ENCODE results near the gene HMG20B. TPM values are rescaled to one million over a fixed set of nuclear protein-coding genes. Genes with fewer than 3 reads are reported as not detected.

The HMG20B gene
- total RNA-seq, 1 experiment from 2014 or later = 33.9 TPM

DNA sequence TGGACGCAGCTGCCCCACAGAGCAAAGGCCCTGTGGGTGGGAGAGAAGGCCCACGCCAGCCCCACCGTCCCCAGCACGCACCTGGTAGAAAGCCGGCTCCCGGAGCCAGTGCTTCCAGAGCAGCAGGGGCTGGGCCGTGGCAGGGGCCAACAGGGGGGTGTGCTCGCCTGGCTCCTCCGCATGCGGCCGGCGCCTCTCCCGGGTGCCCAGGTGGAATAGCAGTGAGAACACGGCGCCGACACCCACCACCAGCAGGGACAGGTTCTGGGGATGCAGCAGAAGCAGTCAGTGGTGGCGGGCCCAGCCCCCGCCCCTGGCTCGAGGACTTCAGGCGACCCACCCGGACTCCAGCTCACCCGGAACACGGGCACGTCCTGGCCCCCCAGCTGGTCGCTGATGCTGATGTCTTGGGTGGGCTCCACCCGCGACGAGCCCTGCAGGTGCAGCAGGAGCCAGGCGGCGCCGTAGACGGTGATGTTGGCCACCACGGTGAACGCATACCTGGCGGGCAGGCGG is 24.9 kb upstream of the HMG20B start:
- H3K4me3 Mint-ChIP-seq (ENCODE audit: unreplicated experiment) = no peak overlapping the region
- Histone ChIP-seq H3K4me3 (ENCODE audit: low read depth, low read length) (no peak overlapping the region), H3K36me3 (ENCODE audit: control insufficient read depth, insufficient read depth, low read length) (no peaks in the 10 kb centered on the region; the same call in 1 of the 2 replicates), H3K4me1 (no peaks in the 10 kb centered on the region), H3K27me3 (replicated peaks; ENCODE audit: control insufficient read depth, insufficient read depth, low read length) (no peaks in the 10 kb centered on the region), H3K9me3 (no peaks in the 10 kb centered on the region)
- ChIA-PET POLR2A (no interaction called here), CTCF (interaction anchor here (0.6 kb wide), 1 partner anchor 658 kb away, joined by 3 read pairs; no protein-coding TSS in a partner anchor)
- TF ChIP-seq, protein P1, sequence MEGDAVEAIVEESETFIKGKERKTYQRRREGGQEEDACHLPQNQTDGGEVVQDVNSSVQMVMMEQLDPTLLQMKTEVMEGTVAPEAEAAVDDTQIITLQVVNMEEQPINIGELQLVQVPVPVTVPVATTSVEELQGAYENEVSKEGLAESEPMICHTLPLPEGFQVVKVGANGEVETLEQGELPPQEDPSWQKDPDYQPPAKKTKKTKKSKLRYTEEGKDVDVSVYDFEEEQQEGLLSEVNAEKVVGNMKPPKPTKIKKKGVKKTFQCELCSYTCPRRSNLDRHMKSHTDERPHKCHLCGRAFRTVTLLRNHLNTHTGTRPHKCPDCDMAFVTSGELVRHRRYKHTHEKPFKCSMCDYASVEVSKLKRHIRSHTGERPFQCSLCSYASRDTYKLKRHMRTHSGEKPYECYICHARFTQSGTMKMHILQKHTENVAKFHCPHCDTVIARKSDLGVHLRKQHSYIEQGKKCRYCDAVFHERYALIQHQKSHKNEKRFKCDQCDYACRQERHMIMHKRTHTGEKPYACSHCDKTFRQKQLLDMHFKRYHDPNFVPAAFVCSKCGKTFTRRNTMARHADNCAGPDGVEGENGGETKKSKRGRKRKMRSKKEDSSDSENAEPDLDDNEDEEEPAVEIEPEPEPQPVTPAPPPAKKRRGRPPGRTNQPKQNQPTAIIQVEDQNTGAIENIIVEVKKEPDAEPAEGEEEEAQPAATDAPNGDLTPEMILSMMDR (IDR thresholded peaks at IDR 0.05; ENCODE audit: insufficient read depth in 1 of 2, low read depth in 1 of 2, low read length in 1 of 2, severe bottlenecking in 1 of 2, unreplicated experiment in 1 of 2) = no peak
- no peak for DNase-seq
- H3K36me3 Mint-ChIP-seq (ENCODE audit: insufficient read depth, unreplicated experiment) = peaks cover 54% of the 10 kb centered on the region
- no peaks in the 10 kb centered on the region for H3K27me3 Mint-ChIP-seq (ENCODE audit: insufficient read depth, unreplicated experiment)
- H3K9me3 Mint-ChIP-seq (ENCODE audit: unreplicated experiment) = no peaks in the 10 kb centered on the region
- no peak overlapping the region for H3K27ac Mint-ChIP-seq (ENCODE audit: unreplicated experiment)
- H3K4me1 Mint-ChIP-seq (ENCODE audit: low read depth, unreplicated experiment) = no peaks in the 10 kb centered on the region
- BruUV-seq (replicated peaks) = no TSS peak
- intact Hi-C loops (cut with micrococcal nuclease; ENCODE audit: unreplicated experiment) = no loop called here

DNA sequence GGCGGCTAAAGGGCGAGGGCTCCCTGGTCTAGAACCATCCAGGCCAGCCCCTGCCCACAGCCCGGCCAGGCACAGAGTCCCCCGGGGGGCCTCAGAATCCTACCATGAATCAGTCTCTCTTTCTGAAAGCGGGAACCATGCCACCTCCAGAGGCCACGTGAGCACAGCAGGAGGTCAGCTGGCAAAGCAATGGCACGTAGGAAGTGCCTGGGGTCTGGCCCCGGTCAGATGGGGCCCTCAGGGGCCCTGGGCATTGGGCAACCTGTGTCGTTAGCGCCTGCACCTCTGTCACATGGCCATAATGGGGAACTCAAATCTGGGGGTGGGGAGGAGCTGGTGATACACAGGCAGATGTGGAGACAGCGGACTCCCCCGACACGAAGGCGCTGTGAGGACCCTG is 24.1 kb upstream of the HMG20B start:
- no peaks in the 10 kb centered on the region for H3K27me3 Mint-ChIP-seq (ENCODE audit: insufficient read depth, unreplicated experiment)
- POLR2A ChIA-PET = no interaction called here
- no peak overlapping the region for H3K4me3 ChIP-seq (ENCODE audit: low read depth, low read length)
- no peaks in the 10 kb centered on the region; the same call in 1 of the 2 replicates for H3K36me3 ChIP-seq (ENCODE audit: control insufficient read depth, insufficient read depth, low read length)
- CTCF ChIA-PET = no interaction called here
- H3K4me3 Mint-ChIP-seq (ENCODE audit: unreplicated experiment) = no peak overlapping the region
- TF ChIP-seq, protein P1 (IDR thresholded peaks at IDR 0.05; ENCODE audit: insufficient read depth in 1 of 2, low read depth in 1 of 2, low read length in 1 of 2, severe bottlenecking in 1 of 2, unreplicated experiment in 1 of 2) = no peak
- H3K9me3 Mint-ChIP-seq (ENCODE audit: unreplicated experiment) = no peaks in the 10 kb centered on the region
- H3K4me1 Mint-ChIP-seq (ENCODE audit: low read depth, unreplicated experiment) = no peaks in the 10 kb centered on the region
- no peaks in the 10 kb centered on the region for H3K27me3 ChIP-seq (replicated peaks; ENCODE audit: control insufficient read depth, insufficient read depth, low read length)
- no peak for DNase-seq
- no peaks in the 10 kb centered on the region for H3K4me1 ChIP-seq
- no TSS peak for BruUV-seq (replicated peaks)
- H3K36me3 Mint-ChIP-seq (ENCODE audit: insufficient read depth, unreplicated experiment) = peaks cover 57% of the 10 kb centered on the region
- H3K27ac Mint-ChIP-seq (ENCODE audit: unreplicated experiment) = no peak overlapping the region
- intact Hi-C loops (cut with micrococcal nuclease; ENCODE audit: unreplicated experiment) = no loop called here
- no peaks in the 10 kb centered on the region for H3K9me3 ChIP-seq

DNA sequence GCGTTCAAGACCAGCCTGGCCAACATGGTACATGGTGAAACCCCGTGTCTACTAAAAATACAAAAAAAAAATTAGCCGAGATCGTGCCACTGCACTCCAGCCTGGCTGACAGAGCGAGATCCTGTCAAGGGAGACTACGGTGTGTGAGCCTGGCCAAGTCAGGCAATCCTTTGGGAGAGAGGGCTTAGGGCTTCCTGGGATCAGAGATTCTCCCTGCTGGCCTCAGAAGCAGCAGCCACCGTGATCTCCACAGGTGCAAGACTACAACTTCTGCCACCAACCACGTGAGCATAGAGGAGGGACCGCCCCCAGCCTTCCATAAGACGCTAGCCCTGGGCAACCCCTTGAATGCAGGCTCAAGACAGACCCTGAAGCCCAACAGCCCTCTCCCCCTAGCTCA is 22.9 kb upstream of the HMG20B start:
- no TSS peak for BruUV-seq (replicated peaks)
- intact Hi-C loops (cut with micrococcal nuclease; ENCODE audit: unreplicated experiment) = loop anchor here (10.0 kb wide), 1 partner anchor 75 kb away; the partner anchor contains the start of gene CACTIN
- H3K27me3 Mint-ChIP-seq (ENCODE audit: insufficient read depth, unreplicated experiment) = no peaks in the 10 kb centered on the region
- H3K4me3 Mint-ChIP-seq (ENCODE audit: unreplicated experiment) = no peak overlapping the region
- CTCF ChIA-PET = no interaction called here
- POLR2A ChIA-PET = no interaction called here
- TF ChIP-seq, protein P1 (IDR thresholded peaks at IDR 0.05; ENCODE audit: insufficient read depth in 1 of 2, low read depth in 1 of 2, low read length in 1 of 2, severe bottlenecking in 1 of 2, unreplicated experiment in 1 of 2) = no peak
- no peaks in the 10 kb centered on the region for H3K4me1 Mint-ChIP-seq (ENCODE audit: low read depth, unreplicated experiment)
- no peak overlapping the region for H3K27ac Mint-ChIP-seq (ENCODE audit: unreplicated experiment)
- Histone ChIP-seq H3K4me3 (ENCODE audit: low read depth, low read length) (no peak overlapping the region), H3K4me1 (no peaks in the 10 kb centered on the region), H3K27me3 (replicated peaks; ENCODE audit: control insufficient read depth, insufficient read depth, low read length) (no peaks in the 10 kb centered on the region), H3K36me3 (ENCODE audit: control insufficient read depth, insufficient read depth, low read length) (no peaks in the 10 kb centered on the region; the same call in 1 of the 2 replicates), H3K9me3 (no peaks in the 10 kb centered on the region)
- no peak for DNase-seq
- H3K36me3 Mint-ChIP-seq (ENCODE audit: insufficient read depth, unreplicated experiment) = peaks cover 49% of the 10 kb centered on the region
- no peaks in the 10 kb centered on the region for H3K9me3 Mint-ChIP-seq (ENCODE audit: unreplicated experiment)

Data from Caco-2 (cell line).